T-helper 1 cell (primary cell): ENCODE measurements around the gene JAKMIP2.
"Not testable (repeated sequence)": the region's sequence is repeated elsewhere in the genome, so short reads cannot be mapped to it uniquely, and the experiment has no call there.

Experiments
- DNase-seq, 5 donors: peaks; one replicate each; pipeline ENCODE4 v3.0.0-alpha.2; 2012 to 2020

Gene JAKMIP2

GRCh38 chr5:147586221-147586620 is 196.3 kb downstream of the JAKMIP2 start:
- no peak for DNase-seq

GRCh38 chr5:147582272-147582671 is 200.3 kb downstream of the JAKMIP2 start:
- not testable (repeated sequence) for DNase-seq

GRCh38 chr5:147580418-147580817 is 202.1 kb downstream of the JAKMIP2 start:
- DNase-seq = not testable (repeated sequence)

- DNase-seq = no peak
These were observed 204.1 kb downstream of the JAKMIP2 start for GRCh38 chr5:147578228-147579024.

- DNase-seq = no peak
These were observed 205.6 kb downstream of the JAKMIP2 start for GRCh38 chr5:147576646-147577535.

- DNase-seq = no peak
These were observed 206.9 kb downstream of the JAKMIP2 start for GRCh38 chr5:147575598-147575997.

GRCh38 chr5:147573211-147573610 is 209.3 kb downstream of the JAKMIP2 start:
- no peak for DNase-seq

GRCh38 chr5:147568710-147569406 is 213.7 kb downstream of the JAKMIP2 start:
- DNase-seq = no peak

GRCh38 chr5:147567917-147568598 is 214.5 kb downstream of the JAKMIP2 start:
- DNase-seq = no peak

GRCh38 chr5:147565524-147565923 is 217.0 kb downstream of the JAKMIP2 start:
- no peak for DNase-seq

GRCh38 chr5:147564124-147564486 is 218.4 kb downstream of the JAKMIP2 start:
- no peak for DNase-seq

GRCh38 chr5:147563466-147564123 is 218.9 kb downstream of the JAKMIP2 start:
- DNase-seq = no peak

- DNase-seq = no peak
These were observed 221.1 kb downstream of the JAKMIP2 start for GRCh38 chr5:147561435-147561834.

- DNase-seq = no peak
These were observed 221.7 kb downstream of the JAKMIP2 start for GRCh38 chr5:147560718-147561331.

GRCh38 chr5:147559749-147560148 is 222.8 kb downstream of the JAKMIP2 start:
- no peak for DNase-seq

GRCh38 chr5:147558826-147559225 is 223.7 kb downstream of the JAKMIP2 start:
- no peak for DNase-seq

GRCh38 chr5:147557876-147558745 is 224.4 kb downstream of the JAKMIP2 start:
- no peak for DNase-seq

- no peak for DNase-seq
These were observed 227.4 kb downstream of the JAKMIP2 start for GRCh38 chr5:147555176-147555575.

GRCh38 chr5:147554261-147554817 is 228.2 kb downstream of the JAKMIP2 start:
- DNase-seq = no peak

GRCh38 chr5:147553817-147554216 is 228.7 kb downstream of the JAKMIP2 start:
- not testable (repeated sequence) for DNase-seq
